ENCODE data around the gene WIF1. TPM values are rescaled to one million over a fixed set of nuclear protein-coding genes. Genes with fewer than 3 reads are reported as not detected.

WIF1 gene
- total RNA-seq, 4 donors from 2014 or later = 6.1 TPM; not detected in 3

GRCh38 chr12:65015850-65016249 lies 105.3 kb downstream of the WIF1 start:
- 82 to 88% methylated on average over 5 to 6 of the region's 6 CpGs for WGBS, 2 donors
- H3K36me3 ChIP-seq = no peaks in the 10 kb centered on the region
- H3K27me3 ChIP-seq = no peaks in the 10 kb centered on the region
- no peak for TF ChIP-seq CTCF (IDR thresholded peaks at IDR 0.05)
- no peak for TF ChIP-seq POLR2A (IDR thresholded peaks at IDR 0.05)
- no peak overlapping the region for H3K27ac ChIP-seq
- intact Hi-C loops (cut with DNase I) = no loop called here
- DNase-seq = no peak
- no peak overlapping the region for H3K4me3 ChIP-seq
- H3K4me1 ChIP-seq = peaks cover 0 to 28% (median 0%) of the 10 kb centered on the region in 3 donors
- H3K9me3 ChIP-seq = no peaks in the 10 kb centered on the region

GRCh38 chr12:65014504-65015271 lies 106.4 kb downstream of the WIF1 start:
- 37 to 57% methylated on average over 9 of the region's 9 CpGs for WGBS, 2 donors
- TF ChIP-seq CTCF (IDR thresholded peaks at IDR 0.05) = no peak
- TF ChIP-seq POLR2A (IDR thresholded peaks at IDR 0.05) = no peak
- H3K4me3 ChIP-seq = no peak overlapping the region
- H3K9me3 ChIP-seq = no peaks in the 10 kb centered on the region
- H3K36me3 ChIP-seq = no peaks in the 10 kb centered on the region
- H3K4me1 ChIP-seq = peaks cover 0 to 34% (median 0%) of the 10 kb centered on the region in 3 donors
- intact Hi-C loops (cut with DNase I) = no loop called here
- H3K27ac ChIP-seq = no peak overlapping the region
- no peak for DNase-seq
- H3K27me3 ChIP-seq = no peaks in the 10 kb centered on the region

- Histone ChIP-seq H3K27ac (no peak overlapping the region), H3K4me3 (no peak overlapping the region), H3K9me3 (no peaks in the 10 kb centered on the region), H3K4me1 (peaks cover 0 to 21% (median 0%) of the 10 kb centered on the region in 3 donors), H3K27me3 (no peaks in the 10 kb centered on the region), H3K36me3 (no peaks in the 10 kb centered on the region)
- WGBS, 2 donors = 33% methylated on average over 2 of the region's 2 CpGs
- TF ChIP-seq CTCF (IDR thresholded peaks at IDR 0.05) = no peak
- TF ChIP-seq POLR2A (IDR thresholded peaks at IDR 0.05) = no peak
- intact Hi-C loops (cut with DNase I) = no loop called here
- DNase-seq = no peak
Observed at GRCh38 chr12:65010437-65010836, 110.7 kb downstream of the WIF1 start.

- Histone ChIP-seq H3K36me3 (no peaks in the 10 kb centered on the region), H3K27ac (no peak overlapping the region), H3K9me3 (no peaks in the 10 kb centered on the region), H3K4me1 (peaks cover 0 to 5% (median 0%) of the 10 kb centered on the region in 3 donors), H3K27me3 (no peaks in the 10 kb centered on the region), H3K4me3 (no peak overlapping the region)
- intact Hi-C loops (cut with DNase I) = no loop called here
- no peak for TF ChIP-seq POLR2A (IDR thresholded peaks at IDR 0.05)
- no peak for TF ChIP-seq CTCF (IDR thresholded peaks at IDR 0.05)
- no peak for DNase-seq
- 90 to 91% methylated on average over 2 of the region's 2 CpGs for WGBS, 2 donors
Observed at GRCh38 chr12:65005716-65006115, 115.4 kb downstream of the WIF1 start.

GRCh38 chr12:65004270-65004669 lies 116.8 kb downstream of the WIF1 start:
- DNase-seq = no peak
- H3K36me3 ChIP-seq = no peaks in the 10 kb centered on the region
- no peak overlapping the region for H3K4me3 ChIP-seq
- WGBS, 2 donors = 36 to 71% methylated on average over 1 of the region's 1 CpG
- no peaks in the 10 kb centered on the region for H3K9me3 ChIP-seq
- TF ChIP-seq POLR2A (IDR thresholded peaks at IDR 0.05) (no peak), CTCF (IDR thresholded peaks at IDR 0.05) (no peak)
- H3K27me3 ChIP-seq = no peaks in the 10 kb centered on the region
- no peak overlapping the region for H3K27ac ChIP-seq
- intact Hi-C loops (cut with DNase I) = no loop called here
- H3K4me1 ChIP-seq = no peaks in the 10 kb centered on the region

Small RNA genes within 50 kb of the gene (small RNA-seq; reads per million reads assigned to genes)
- gene RNU6-166P = 0 reads per million in 4 donors

Other genes starting within 250 kb of the WIF1 start
- gene LEMD3, start 48.3 kb upstream of the WIF1 start, total RNA-seq = 10 to 100 TPM; 16.1 to 46.6 (median 30.0) TPM
- gene MSRB3, start 157.4 kb upstream of the WIF1 start, total RNA-seq = 10 to 100 TPM in 2 of 4 donors, 1 to 10 TPM in 2; 2.7 to 54.6 (median 11.1) TPM

Measured in esophagus squamous epithelium (tissue), 5 donors.